Measurements from ENCODE around the gene XXYLT1. TPM values are rescaled to one million over a fixed set of nuclear protein-coding genes. Genes with fewer than 3 reads are reported as not detected.

Gene XXYLT1
- total RNA-seq, 1 experiment from 2014 or later, result 53.9 TPM

DNA sequence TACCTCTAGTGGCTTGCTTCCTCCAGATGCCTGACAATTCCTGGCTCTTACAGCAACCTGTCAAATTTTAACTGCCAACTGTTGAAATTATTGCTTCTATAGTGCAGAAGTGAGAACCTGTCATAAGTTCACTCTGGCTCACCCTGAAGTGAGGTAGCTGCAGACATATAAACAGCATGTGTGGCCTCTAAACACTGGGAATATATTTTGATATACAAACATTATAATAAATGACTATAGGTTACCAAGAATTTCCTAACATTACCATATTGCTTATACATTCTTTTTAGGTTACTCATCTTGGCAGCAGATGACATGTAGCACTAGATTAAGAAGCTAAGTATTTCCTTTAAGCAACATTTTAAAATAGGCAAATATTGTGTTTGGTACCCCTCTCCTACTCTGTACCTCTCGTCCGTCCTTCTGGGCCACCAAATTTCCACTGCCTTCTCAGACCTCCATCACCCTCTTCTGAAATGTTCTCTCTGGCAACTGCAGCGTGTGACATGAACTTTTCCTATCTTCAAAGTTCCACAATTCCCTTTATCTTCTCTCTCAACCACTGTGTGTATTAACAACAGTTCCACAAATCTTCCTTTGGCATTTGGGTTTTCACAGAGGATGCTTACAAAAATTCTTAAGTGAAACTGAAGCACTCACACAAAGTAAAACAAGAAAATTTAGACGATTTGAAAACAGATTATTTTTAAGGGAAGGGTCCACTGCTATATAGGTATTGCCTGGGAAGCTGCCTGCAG is 15.3 kb upstream of the XXYLT1 start:
- no peak overlapping the region for H3K4me3 ChIP-seq (ENCODE audit: low read depth, low read length, poor library complexity, severe bottlenecking)
- peaks cover 16% of the 10 kb centered on the region for H3K36me3 ChIP-seq (ENCODE audit: insufficient read depth, low read length, poor library complexity, severe bottlenecking)
- CTCF ChIA-PET, result no interaction called here
- no peaks in the 10 kb centered on the region for H3K27me3 ChIP-seq (replicated peaks; ENCODE audit: insufficient read depth, low read depth, low read length, poor library complexity)
- POLR2A ChIA-PET (ENCODE audit: low non-redundant PET), result no interaction called here
- BruUV-seq (replicated peaks), result no TSS peak
- no peak overlapping the region for H3K27ac ChIP-seq (ENCODE audit: low read depth, low read length, poor library complexity, severe bottlenecking)
- H3K9me3 ChIP-seq (ENCODE audit: low read depth, low read length, poor library complexity, severe bottlenecking), result no peaks in the 10 kb centered on the region
- H3K4me1 ChIP-seq (ENCODE audit: insufficient read depth, low read length, poor library complexity, severe bottlenecking), result no peaks in the 10 kb centered on the region
- DNase-seq (ENCODE audit: low spot score), result no peak
- intact Hi-C loops (cut with micrococcal nuclease; ENCODE audit: unreplicated experiment), result no loop called here
- no peak for TF ChIP-seq EZH2 (IDR thresholded peaks at IDR 0.05; ENCODE audit: borderline replicate concordance, low read depth, low read length, poor library complexity, severe bottlenecking)
- TF ChIP-seq, protein P1, sequence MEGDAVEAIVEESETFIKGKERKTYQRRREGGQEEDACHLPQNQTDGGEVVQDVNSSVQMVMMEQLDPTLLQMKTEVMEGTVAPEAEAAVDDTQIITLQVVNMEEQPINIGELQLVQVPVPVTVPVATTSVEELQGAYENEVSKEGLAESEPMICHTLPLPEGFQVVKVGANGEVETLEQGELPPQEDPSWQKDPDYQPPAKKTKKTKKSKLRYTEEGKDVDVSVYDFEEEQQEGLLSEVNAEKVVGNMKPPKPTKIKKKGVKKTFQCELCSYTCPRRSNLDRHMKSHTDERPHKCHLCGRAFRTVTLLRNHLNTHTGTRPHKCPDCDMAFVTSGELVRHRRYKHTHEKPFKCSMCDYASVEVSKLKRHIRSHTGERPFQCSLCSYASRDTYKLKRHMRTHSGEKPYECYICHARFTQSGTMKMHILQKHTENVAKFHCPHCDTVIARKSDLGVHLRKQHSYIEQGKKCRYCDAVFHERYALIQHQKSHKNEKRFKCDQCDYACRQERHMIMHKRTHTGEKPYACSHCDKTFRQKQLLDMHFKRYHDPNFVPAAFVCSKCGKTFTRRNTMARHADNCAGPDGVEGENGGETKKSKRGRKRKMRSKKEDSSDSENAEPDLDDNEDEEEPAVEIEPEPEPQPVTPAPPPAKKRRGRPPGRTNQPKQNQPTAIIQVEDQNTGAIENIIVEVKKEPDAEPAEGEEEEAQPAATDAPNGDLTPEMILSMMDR (conservative IDR thresholded peaks at IDR 0.05; ENCODE audit: low read depth, low read length), result no peak

- Histone ChIP-seq H3K36me3 (ENCODE audit: insufficient read depth, low read length, poor library complexity, severe bottlenecking) (peaks cover 16% of the 10 kb centered on the region), H3K27me3 (replicated peaks; ENCODE audit: insufficient read depth, low read depth, low read length, poor library complexity) (no peaks in the 10 kb centered on the region), H3K27ac (ENCODE audit: low read depth, low read length, poor library complexity, severe bottlenecking) (no peak overlapping the region), H3K4me3 (ENCODE audit: low read depth, low read length, poor library complexity, severe bottlenecking) (no peak overlapping the region), H3K4me1 (ENCODE audit: insufficient read depth, low read length, poor library complexity, severe bottlenecking) (no peaks in the 10 kb centered on the region), H3K9me3 (ENCODE audit: low read depth, low read length, poor library complexity, severe bottlenecking) (no peaks in the 10 kb centered on the region)
- CTCF ChIA-PET, result no interaction called here
- no TSS peak for BruUV-seq (replicated peaks)
- DNase-seq (ENCODE audit: low spot score), result no peak
- intact Hi-C loops (cut with micrococcal nuclease; ENCODE audit: unreplicated experiment), result no loop called here
- TF ChIP-seq, protein P1 (conservative IDR thresholded peaks at IDR 0.05; ENCODE audit: low read depth, low read length), result no peak
- no peak for TF ChIP-seq EZH2 (IDR thresholded peaks at IDR 0.05; ENCODE audit: borderline replicate concordance, low read depth, low read length, poor library complexity, severe bottlenecking)
- POLR2A ChIA-PET (ENCODE audit: low non-redundant PET), result no interaction called here
Observed at GRCh38 chr3:195285372-195285771, 14.4 kb upstream of the XXYLT1 start.

- BruUV-seq (replicated peaks), result no TSS peak
- POLR2A ChIA-PET (ENCODE audit: low non-redundant PET), result no interaction called here
- intact Hi-C loops (cut with micrococcal nuclease; ENCODE audit: unreplicated experiment), result no loop called here
Observed at GRCh38 chr3:195284842-195285241, 13.9 kb upstream of the XXYLT1 start.

More at GRCh38 chr3:195284842-195285241, 13.9 kb upstream of the XXYLT1 start:
- peaks cover 12% of the 10 kb centered on the region for H3K36me3 ChIP-seq (ENCODE audit: insufficient read depth, low read length, poor library complexity, severe bottlenecking)
- TF ChIP-seq, protein P1 (conservative IDR thresholded peaks at IDR 0.05; ENCODE audit: low read depth, low read length), result no peak
- TF ChIP-seq EZH2 (IDR thresholded peaks at IDR 0.05; ENCODE audit: borderline replicate concordance, low read depth, low read length, poor library complexity, severe bottlenecking), result no peak
- DNase-seq (ENCODE audit: low spot score), result no peak
- no peaks in the 10 kb centered on the region for H3K9me3 ChIP-seq (ENCODE audit: low read depth, low read length, poor library complexity, severe bottlenecking)
- no peak overlapping the region for H3K4me3 ChIP-seq (ENCODE audit: low read depth, low read length, poor library complexity, severe bottlenecking)
- no peaks in the 10 kb centered on the region for H3K27me3 ChIP-seq (replicated peaks; ENCODE audit: insufficient read depth, low read depth, low read length, poor library complexity)
- CTCF ChIA-PET, result no interaction called here
- no peaks in the 10 kb centered on the region for H3K4me1 ChIP-seq (ENCODE audit: insufficient read depth, low read length, poor library complexity, severe bottlenecking)
- H3K27ac ChIP-seq (ENCODE audit: low read depth, low read length, poor library complexity, severe bottlenecking), result no peak overlapping the region
